Fibroblast of lung (primary cell): ENCODE data around the gene CYSTM1. TPM values are rescaled to one million over a fixed set of nuclear protein-coding genes. Genes with fewer than 3 reads are reported as not detected.

Experiments
- DNase-seq, 2 donors: peaks; one replicate each; pipeline versions ENCODE4 v3.0.0 to v3.0.0-alpha.2; 2010; ENCODE audit warnings: low read depth in 2 of 2
- H2AFZ ChIP-seq: 2 replicates; pipeline ENCODE4 v1.5.1; 2012; ENCODE audit warnings: low read length, control low read depth, inconsistent platforms
- H3K27ac ChIP-seq: 2 replicates; pipeline ENCODE4 v1.5.1; 2011; ENCODE audit warnings: low read length, control low read depth; ENCODE audit not compliant: insufficient read depth
- H3K27me3 ChIP-seq: 2 replicates; pipeline ENCODE4 v1.5.1; 2011; ENCODE audit warnings: mild to moderate bottlenecking, low read length; ENCODE audit not compliant: control insufficient read depth, insufficient read depth
- H3K36me3 ChIP-seq: 2 replicates; pipeline ENCODE4 v1.5.1; 2011; ENCODE audit warnings: low read length; ENCODE audit not compliant: control insufficient read depth, insufficient read depth
- H3K4me1 ChIP-seq: 2 replicates; pipeline ENCODE4 v1.5.1; 2011; ENCODE audit warnings: low read length; ENCODE audit not compliant: control insufficient read depth, insufficient read depth; ENCODE audit errors: extremely low read depth
- H3K4me2 ChIP-seq: 2 replicates; pipeline ENCODE4 v1.5.1; 2011; ENCODE audit warnings: low read length, control low read depth; ENCODE audit not compliant: insufficient read depth; ENCODE audit errors: extremely low read depth
- H3K4me3 ChIP-seq, 4 experiments: fragments of 200-600 bp in 1 of 4; sonication (generic) in 1 of 4; replicated peaks in 1 of 4; 2 replicates each; pipeline ENCODE4 v1.5.1; 2011 to 2016; ENCODE audit warnings: low read length in 4 of 4, low read depth in 3 of 4, mild to moderate bottlenecking in 3 of 4, control low read depth in 2 of 4, inconsistent platforms in 1 of 4, mixed read lengths in 1 of 4; ENCODE audit not compliant: insufficient read depth in 1 of 4; ENCODE audit errors: control extremely low read depth in 1 of 4
- H3K79me2 ChIP-seq: 2 replicates; pipeline ENCODE4 v1.5.1; 2012; ENCODE audit warnings: mild to moderate bottlenecking, low read length, inconsistent platforms; ENCODE audit not compliant: control insufficient read depth, insufficient read depth
- H3K9ac ChIP-seq: 2 replicates; pipeline ENCODE4 v1.5.1; 2011; ENCODE audit warnings: mild to moderate bottlenecking, low read length, control low read depth; ENCODE audit not compliant: insufficient read depth
- H3K9me3 ChIP-seq: 2 replicates; pipeline ENCODE4 v1.5.1; 2012; ENCODE audit warnings: low read depth, low read length; ENCODE audit not compliant: control insufficient read depth, insufficient read depth
- H4K20me1 ChIP-seq: 2 replicates; pipeline ENCODE4 v1.5.1; 2011; ENCODE audit warnings: low read length; ENCODE audit not compliant: control insufficient read depth, insufficient read depth; ENCODE audit errors: extremely low read depth
- EZH2 ChIP-seq: IDR thresholded peaks from 2 replicates; pipeline ENCODE4 v1.5.1; 2012; ENCODE audit warnings: low read length, control low read depth, mild to moderate bottlenecking; ENCODE audit errors: missing control alignments
- polyA plus RNA-seq, 2 donors: library from polyadenylated mRNA; depleted of rRNA in 1 of 2; stranded (reverse) in 1 of 2; unstranded in 1 of 2; fragments of >200 nt; gene quantifications; 2 replicates each; pipeline ENCODE4 v1.2.1, GENCODE V29; 2011 to 2012; ENCODE audit warnings: missing spikeins in 1 of 2
- total RNA-seq: library from RNA; depleted of rRNA; stranded (reverse); fragments of >200 nt; gene quantifications from 2 replicates; pipeline ENCODE4 v1.2.1, GENCODE V29; 2014
- TF ChIP-seq, protein P1 (sequence below), 2 donors: IDR thresholded peaks in 1 of 2; conservative IDR thresholded peaks in 1 of 2; 1 replicate in 1 of 2; 2 replicates in 1 of 2; pipeline ENCODE4 v1.5.1; 2011 to 2012; ENCODE audit warnings: low read length in 2 of 2, control low read depth in 1 of 2, inconsistent platforms in 1 of 2, low read depth in 1 of 2, mild to moderate bottlenecking in 1 of 2

The CYSTM1 gene
- total and polyA plus RNA-seq, 2 donors (not counting 1 experiment from before 2014, with no cell fraction given) = 24.3 to 35.8 TPM

DNA sequence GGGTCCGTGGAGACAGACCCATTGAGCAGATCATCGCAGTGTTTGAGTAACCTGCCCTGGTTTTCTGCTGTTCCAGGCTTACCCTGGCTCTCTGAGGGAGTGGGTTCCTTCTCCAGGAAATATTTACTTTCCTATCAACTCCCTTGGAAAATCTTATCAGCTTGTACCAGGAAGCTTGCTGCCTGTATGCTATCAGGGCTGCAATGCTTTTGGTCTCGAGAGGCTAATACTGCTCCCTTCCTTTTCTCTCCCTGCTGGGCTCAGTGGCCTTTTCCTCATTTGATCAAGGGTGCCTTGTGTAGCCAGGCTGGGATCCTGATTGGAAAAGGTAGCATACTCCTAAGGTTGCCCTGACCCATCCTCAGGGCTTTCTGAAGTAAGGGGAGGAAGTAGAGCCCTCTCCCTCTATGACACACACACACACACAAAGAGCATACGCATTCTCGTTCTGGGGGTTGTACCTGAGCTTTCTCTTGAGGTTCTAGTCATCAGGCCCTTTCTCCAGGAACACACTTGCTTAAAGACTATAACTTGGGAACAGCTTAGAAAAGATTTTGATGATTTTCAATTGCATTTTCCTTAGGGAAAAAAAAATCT lies 41.6 kb downstream of the CYSTM1 start:
- Histone ChIP-seq H3K4me1 (peaks cover 14% of the 10 kb centered on the region), H3K9ac (no peak overlapping the region), H2AFZ (no peak overlapping the region), H3K27ac (no peak overlapping the region), H3K36me3 (no peaks in the 10 kb centered on the region), H3K4me2 (no peak overlapping the region), H3K4me3 (no peak overlapping the region), H3K9me3 (no peaks in the 10 kb centered on the region), H3K79me2 (no peaks in the 10 kb centered on the region), H4K20me1 (no peaks in the 10 kb centered on the region), H3K27me3 (no peaks in the 10 kb centered on the region)
- TF ChIP-seq, protein P1, sequence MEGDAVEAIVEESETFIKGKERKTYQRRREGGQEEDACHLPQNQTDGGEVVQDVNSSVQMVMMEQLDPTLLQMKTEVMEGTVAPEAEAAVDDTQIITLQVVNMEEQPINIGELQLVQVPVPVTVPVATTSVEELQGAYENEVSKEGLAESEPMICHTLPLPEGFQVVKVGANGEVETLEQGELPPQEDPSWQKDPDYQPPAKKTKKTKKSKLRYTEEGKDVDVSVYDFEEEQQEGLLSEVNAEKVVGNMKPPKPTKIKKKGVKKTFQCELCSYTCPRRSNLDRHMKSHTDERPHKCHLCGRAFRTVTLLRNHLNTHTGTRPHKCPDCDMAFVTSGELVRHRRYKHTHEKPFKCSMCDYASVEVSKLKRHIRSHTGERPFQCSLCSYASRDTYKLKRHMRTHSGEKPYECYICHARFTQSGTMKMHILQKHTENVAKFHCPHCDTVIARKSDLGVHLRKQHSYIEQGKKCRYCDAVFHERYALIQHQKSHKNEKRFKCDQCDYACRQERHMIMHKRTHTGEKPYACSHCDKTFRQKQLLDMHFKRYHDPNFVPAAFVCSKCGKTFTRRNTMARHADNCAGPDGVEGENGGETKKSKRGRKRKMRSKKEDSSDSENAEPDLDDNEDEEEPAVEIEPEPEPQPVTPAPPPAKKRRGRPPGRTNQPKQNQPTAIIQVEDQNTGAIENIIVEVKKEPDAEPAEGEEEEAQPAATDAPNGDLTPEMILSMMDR (conservative IDR thresholded peaks at IDR 0.05 in 1 of 2, IDR thresholded peaks at IDR 0.05 in 1 of 2; ENCODE audit: low read depth in 1 of 2, low read length in 2 of 2) = no peak
- no peak for TF ChIP-seq EZH2
- DNase-seq = no peak

DNA sequence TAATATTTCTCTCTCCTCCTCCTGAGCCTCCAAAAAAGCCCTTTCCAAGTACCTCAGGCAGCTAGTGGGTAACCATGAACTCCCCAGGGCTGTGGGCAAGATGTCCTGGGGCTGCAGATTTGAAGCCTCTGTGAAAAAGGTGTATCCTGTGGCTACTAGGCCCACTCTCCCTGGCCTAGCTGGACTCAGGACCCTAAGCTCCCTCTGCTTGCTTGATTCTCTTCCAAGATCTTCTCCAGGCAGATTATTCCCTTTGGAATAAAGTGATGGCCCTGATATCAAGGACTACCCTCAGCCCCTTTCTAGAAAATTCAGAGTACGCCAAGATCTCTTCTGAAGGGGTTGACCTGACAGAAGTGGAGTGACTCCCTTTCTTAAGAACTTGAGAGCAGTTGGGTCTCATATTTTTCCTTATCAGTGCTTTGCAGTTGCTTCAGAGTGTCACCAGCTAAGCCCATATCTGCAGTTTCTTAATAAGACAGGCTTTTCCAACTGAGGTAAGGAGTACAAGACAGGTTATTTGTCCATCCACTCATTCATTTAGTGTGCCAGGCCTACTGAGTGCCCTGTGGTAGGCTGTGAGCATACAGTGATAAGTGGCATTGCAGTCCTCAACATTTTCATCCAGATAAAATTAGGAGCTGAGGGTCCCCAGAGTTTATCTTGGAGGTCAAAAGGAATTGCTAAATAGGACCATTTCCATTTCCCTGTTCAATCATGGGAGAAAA lies 42.5 kb downstream of the CYSTM1 start:
- Histone ChIP-seq H3K79me2 (no peaks in the 10 kb centered on the region), H3K9me3 (no peaks in the 10 kb centered on the region), H3K36me3 (no peaks in the 10 kb centered on the region), H3K4me1 (peaks cover 22% of the 10 kb centered on the region), H3K4me3 (no peak overlapping the region), H2AFZ (no peak overlapping the region), H3K27me3 (no peaks in the 10 kb centered on the region), H3K27ac (no peak overlapping the region), H3K4me2 (no peak overlapping the region), H3K9ac (no peak overlapping the region), H4K20me1 (no peaks in the 10 kb centered on the region)
- TF ChIP-seq, protein P1 (conservative IDR thresholded peaks at IDR 0.05 in 1 of 2, IDR thresholded peaks at IDR 0.05 in 1 of 2; ENCODE audit: low read depth in 1 of 2, low read length in 2 of 2) = no peak
- no peak for TF ChIP-seq EZH2
- DNase-seq = no peak

DNA sequence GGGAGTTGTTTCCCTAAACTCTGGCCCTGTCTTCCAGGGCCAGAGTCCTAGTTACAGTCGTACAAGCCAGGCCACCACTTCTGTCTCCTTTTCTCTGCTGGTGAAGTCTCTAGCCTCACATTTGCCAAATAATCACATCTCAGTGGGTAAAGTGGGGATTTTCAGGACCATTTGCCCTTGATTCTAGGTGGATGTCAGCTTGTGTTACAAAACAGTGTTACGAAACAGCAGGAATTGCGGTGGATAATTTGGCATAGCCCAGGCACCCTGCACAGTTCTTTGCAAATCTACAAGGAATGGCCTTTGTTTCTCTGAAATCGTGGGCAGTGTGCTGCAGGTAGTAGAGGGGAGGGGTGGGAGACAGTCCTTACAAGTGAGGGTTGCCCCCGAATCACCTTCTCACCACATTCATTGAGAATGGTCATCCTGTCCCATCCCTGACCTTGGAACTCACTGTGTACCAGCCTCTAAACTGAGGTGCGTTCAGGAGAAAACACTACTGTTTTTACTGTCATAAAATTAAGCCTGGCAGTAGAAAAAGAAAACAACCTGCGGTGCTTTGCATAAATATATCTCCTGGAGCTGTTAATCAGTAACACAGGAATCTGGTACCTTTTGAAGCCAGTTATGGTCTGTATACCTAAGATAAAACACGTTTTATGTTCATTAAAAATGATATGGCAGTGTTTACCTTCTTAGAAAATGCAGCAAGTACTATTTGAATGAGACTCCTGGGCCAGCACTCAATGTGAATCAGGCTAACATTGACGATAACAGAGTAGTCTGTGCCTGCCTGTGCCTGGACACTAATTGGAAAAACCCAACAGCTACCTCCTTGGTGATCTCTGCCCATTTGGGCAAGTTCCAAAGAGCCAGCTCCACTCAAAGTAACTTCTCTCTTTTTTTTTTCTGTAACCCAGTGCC lies 44.3 kb downstream of the CYSTM1 start:
- Histone ChIP-seq H3K4me1 (peaks cover 29% of the 10 kb centered on the region), H3K27me3 (no peaks in the 10 kb centered on the region), H3K36me3 (no peaks in the 10 kb centered on the region), H3K4me3 (no peak overlapping the region), H3K9me3 (no peaks in the 10 kb centered on the region), H2AFZ (no peak overlapping the region), H4K20me1 (no peaks in the 10 kb centered on the region), H3K79me2 (no peaks in the 10 kb centered on the region), H3K27ac (no peak overlapping the region), H3K4me2 (no peak overlapping the region), H3K9ac (no peak overlapping the region)
- DNase-seq = peak in 1 of 2 donors; percentile 32
- TF ChIP-seq EZH2 = no peak
- TF ChIP-seq, protein P1 (conservative IDR thresholded peaks at IDR 0.05 in 1 of 2, IDR thresholded peaks at IDR 0.05 in 1 of 2; ENCODE audit: low read depth in 1 of 2, low read length in 2 of 2) = no peak
